Testis (tissue), 2 donors: ENCODE results near the gene MT1B.

ENCODE experiments used
- CTCF ChIP-seq, 3 experiments: fragments of 450-650 bp in 2 of 3; fragments of 200-600 bp in 1 of 3; sonication (generic) in 1 of 3; IDR thresholded peaks; one replicate each; pipeline ENCODE4 v1.5.1; 2016 to 2019; ENCODE audit warnings: antibody characterized with exemption in 3 of 3, mild to moderate bottlenecking in 2 of 3, moderate library complexity in 1 of 3
- POLR2A ChIP-seq: fragments of 450-650 bp; IDR thresholded peaks from one replicate; pipeline ENCODE4 v1.6.1; 2017; ENCODE audit warnings: antibody characterized with exemption, mild to moderate bottlenecking, moderate library complexity

GRCh38 chr16:56700631-56701030 is 48.9 kb downstream of the MT1B start:
- TF ChIP-seq POLR2A (no peak), CTCF (IDR thresholded peaks at IDR 0.05) (no peak)
